ENCODE measurements around the gene KLHDC8B.

- peak; percentile 14 for TF ChIP-seq CTCF (IDR thresholded peaks at IDR 0.05; ENCODE audit: poor library complexity)
- no peak for TF ChIP-seq EZH2 (IDR thresholded peaks at IDR 0.05; ENCODE audit: borderline replicate concordance)
Observed at GRCh38 chr3:49132437-49133225, 38.8 kb upstream of the KLHDC8B start, which contains the start of gene LAMB2.

All from hepatocyte (in vitro differentiated cells).